Epithelial cell of proximal tubule (primary cell): ENCODE measurements around the gene LCE6A. TPM values are rescaled to one million over a fixed set of nuclear protein-coding genes. Genes with fewer than 3 reads are reported as not detected.

ENCODE experiments used
- DNase-seq: peaks from one replicate; pipeline ENCODE4 v3.0.0-alpha.2; 2011; ENCODE audit warnings: low read depth
- H3K4me3 ChIP-seq: 2 replicates; pipeline ENCODE4 v1.5.1; 2011; ENCODE audit warnings: low read depth, mild to moderate bottlenecking, low read length
- CTCF ChIP-seq: conservative IDR thresholded peaks from 2 replicates; pipeline ENCODE4 v1.5.1; 2012; ENCODE audit warnings: low read depth, mild to moderate bottlenecking, low read length
- total RNA-seq: library from RNA; depleted of rRNA; stranded (reverse); fragments of >200 nt; gene quantifications from 2 replicates; pipeline ENCODE4 v1.2.3, GENCODE V29; 2015

LCE6A gene
- total RNA-seq, 1 donor from 2014 or later, result not detected

DNA sequence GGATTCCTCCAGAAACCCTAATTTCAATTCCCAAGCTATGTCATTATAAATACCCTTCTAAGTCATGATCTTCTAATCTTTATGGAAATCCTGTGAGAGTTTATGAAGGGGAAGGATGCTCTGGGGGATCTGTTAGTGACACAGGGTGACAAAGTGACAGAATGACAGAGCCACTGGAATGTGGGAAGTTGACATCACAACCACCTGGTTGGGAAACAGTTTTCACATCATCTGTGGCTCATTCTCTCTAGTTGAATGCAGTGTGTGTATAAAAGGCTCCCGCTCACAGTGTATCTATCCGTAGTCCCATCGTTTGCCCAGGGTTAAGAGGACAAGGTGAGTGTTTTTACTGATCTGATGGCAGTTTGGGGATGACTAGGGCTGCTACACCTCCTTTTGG is 17.0 kb downstream of the LCE6A start, which contains the start of gene LCE7A:
LCE7A (plus strand) TSS at position 301 of the 400 bp plus-strand sequence. CDS start 702 bp downstream, outside the sequence.
- no peak for TF ChIP-seq CTCF
- no peak for DNase-seq
- H3K4me3 ChIP-seq, result no peak within 1 kb of the TSS

- DNase-seq, result no peak
- no peak for TF ChIP-seq CTCF
- no peak overlapping the region for H3K4me3 ChIP-seq
Measured at GRCh38 chr1:152860129-152860528, 17.5 kb downstream of the LCE6A start.

GRCh38 chr1:152861374-152861773 is 18.7 kb downstream of the LCE6A start:
- no peak for TF ChIP-seq CTCF
- DNase-seq, result no peak
- no peak overlapping the region for H3K4me3 ChIP-seq

- DNase-seq, result no peak
- no peak overlapping the region for H3K4me3 ChIP-seq
- TF ChIP-seq CTCF, result no peak
Measured at GRCh38 chr1:152864443-152864842, 21.8 kb downstream of the LCE6A start.

- H3K4me3 ChIP-seq, result no peak overlapping the region
- DNase-seq, result no peak
- TF ChIP-seq CTCF, result no peak
Measured at GRCh38 chr1:152866321-152866720, 23.7 kb downstream of the LCE6A start.

DNA sequence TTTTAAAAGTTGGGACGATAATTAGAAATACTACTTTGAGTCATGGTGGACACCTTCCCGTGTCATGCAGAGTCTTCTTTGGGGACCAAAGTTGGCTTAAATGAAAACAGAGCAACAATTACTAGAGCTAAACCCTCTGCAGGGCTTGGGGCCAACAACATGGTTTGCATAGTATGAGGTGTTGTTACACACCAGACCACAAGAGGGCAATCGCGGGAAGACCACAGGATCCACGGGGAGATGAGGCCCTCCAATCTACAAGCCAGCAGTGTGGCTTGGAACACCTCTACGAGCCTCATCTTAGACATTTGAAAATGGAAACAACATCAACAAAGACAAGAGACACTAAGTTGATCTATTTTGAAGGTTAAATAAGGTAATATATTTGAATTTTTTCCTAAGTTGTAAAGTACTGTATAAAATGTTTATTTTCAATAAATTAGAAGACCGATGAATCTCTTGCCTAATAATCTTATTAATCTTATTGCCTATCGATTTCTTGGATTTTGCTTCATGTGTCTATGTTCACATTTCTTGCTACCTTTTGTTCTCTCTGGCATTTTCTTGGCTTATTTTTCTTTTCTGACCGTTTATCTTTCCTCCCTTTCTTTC is 27.3 kb downstream of the LCE6A start:
- peak; percentile 88 for TF ChIP-seq CTCF
- DNase-seq, result peak; percentile 6
- no peak overlapping the region for H3K4me3 ChIP-seq
